CD4-positive, alpha-beta T cell (primary cell): ENCODE data around the gene MRPL28. TPM values are rescaled to one million over a fixed set of nuclear protein-coding genes. Genes with fewer than 3 reads are reported as not detected.
A peak's percentile ranks its signal among the peaks of the same experiment; 100 is the strongest.

ENCODE experiments used
- ATAC-seq: fragments of 200-7000 bp; cut with Tn5 transposase; one replicate; pipeline ENCODE4 v1.10.0; 2022; ENCODE audit warnings: mild to moderate bottlenecking; ENCODE audit not compliant: poor library complexity
- CTCF ChIA-PET: fragments of 350-600 bp; sonication (Branson Sonifier 250); formaldehyde crosslinking; loops from one replicate; lab custom pipeline; 2021; ENCODE audit warnings: antibody characterized with exemption, inconsistent platforms; lab: Charles Lee
- POLR2A ChIA-PET: fragments of 350-600 bp; sonication (Branson Sonifier 250); formaldehyde crosslinking; loops from one replicate; lab custom pipeline; 2021; ENCODE audit warnings: antibody characterized with exemption, inconsistent platforms; lab: Charles Lee
- DNase-seq, 14 experiments: peaks; one replicate each; pipeline ENCODE4 v3.0.0-alpha.2; 2013 to 2020; ENCODE audit warnings: mixed read lengths in 2 of 14
- H3K27ac ChIP-seq, 2 donors: one replicate each; pipeline versions ENCODE4 v1.5.1 to v1.7.0; 2013; ENCODE audit warnings: low read length in 2 of 2, low read depth in 1 of 2, mild to moderate bottlenecking in 1 of 2
- H3K27me3 ChIP-seq, 2 experiments: 1 replicate in 1 of 2; 2 replicates in 1 of 2; pipeline versions ENCODE4 v1.6.1 to v1.7.0; 2013; ENCODE audit warnings: low read length in 2 of 2, control low read depth in 1 of 2, mild to moderate bottlenecking in 1 of 2, moderate library complexity in 1 of 2; ENCODE audit not compliant: insufficient read depth in 2 of 2, control insufficient read depth in 1 of 2
- H3K36me3 ChIP-seq: one replicate; pipeline ENCODE4 v1.6.1; 2013; ENCODE audit warnings: low read length, control low read depth; ENCODE audit not compliant: insufficient read depth
- H3K4me1 ChIP-seq: one replicate; pipeline ENCODE4 v1.6.1; 2013; ENCODE audit warnings: low read length, control low read depth; ENCODE audit not compliant: insufficient read depth
- H3K4me3 ChIP-seq: one replicate; pipeline ENCODE4 v1.5.1; 2013; ENCODE audit warnings: mild to moderate bottlenecking, low read length, moderate library complexity
- H3K9me3 ChIP-seq, 2 experiments: 1 replicate in 1 of 2; 2 replicates in 1 of 2; pipeline versions ENCODE4 v1.6.1 to v1.7.0; 2013; ENCODE audit warnings: low read length in 2 of 2, mild to moderate bottlenecking in 2 of 2, control low read depth in 1 of 2, moderate library complexity in 1 of 2; ENCODE audit not compliant: control insufficient read depth in 1 of 2, insufficient read depth in 1 of 2
- H3K27ac Mint-ChIP-seq: one replicate; pipeline ENCODE4 v1.8.0; 2020; ENCODE audit warnings: mixed read lengths
- H3K27me3 Mint-ChIP-seq: one replicate; pipeline ENCODE4 v1.8.0; 2021; ENCODE audit warnings: mixed read lengths
- H3K36me3 Mint-ChIP-seq: one replicate; pipeline ENCODE4 v1.8.0; 2021; ENCODE audit warnings: low read depth, mixed read lengths
- H3K4me1 Mint-ChIP-seq: one replicate; pipeline ENCODE4 v1.8.0; 2021; ENCODE audit warnings: low read depth, mixed read lengths
- H3K4me3 Mint-ChIP-seq: one replicate; pipeline ENCODE4 v1.8.0; 2020; ENCODE audit warnings: mild to moderate bottlenecking, mixed read lengths
- H3K9me3 Mint-ChIP-seq: one replicate; pipeline ENCODE4 v1.8.0; 2020; ENCODE audit warnings: mixed read lengths
- CTCF ChIP-seq: fragments of 200-600 bp; IDR thresholded peaks from one replicate; pipeline ENCODE4 v1.8.0; 2022; ENCODE audit warnings: antibody characterized with exemption, mild to moderate bottlenecking
- intact Hi-C, 2 experiments: fragments of 100-400 bp; cut with DNase I in 1 of 2; cut with micrococcal nuclease in 1 of 2; formaldehyde crosslinking; loops; one replicate each; pipeline versions ENCODE4 v1.15.1 to v1.9.0; 2023 to 2025; cut with DNase I, micrococcal nuclease
- total RNA-seq, 174 experiments: library from RNA in 2 of 174; stranded (reverse) in 2 of 174; gene quantifications; one replicate each; pipeline ENCODE4 v1.2.3 and lab custom pipeline; 2021 to 2026

MRPL28 gene
- total RNA-seq, 2 experiments from 2014 or later: 19.6 to 19.7 TPM

DNA sequence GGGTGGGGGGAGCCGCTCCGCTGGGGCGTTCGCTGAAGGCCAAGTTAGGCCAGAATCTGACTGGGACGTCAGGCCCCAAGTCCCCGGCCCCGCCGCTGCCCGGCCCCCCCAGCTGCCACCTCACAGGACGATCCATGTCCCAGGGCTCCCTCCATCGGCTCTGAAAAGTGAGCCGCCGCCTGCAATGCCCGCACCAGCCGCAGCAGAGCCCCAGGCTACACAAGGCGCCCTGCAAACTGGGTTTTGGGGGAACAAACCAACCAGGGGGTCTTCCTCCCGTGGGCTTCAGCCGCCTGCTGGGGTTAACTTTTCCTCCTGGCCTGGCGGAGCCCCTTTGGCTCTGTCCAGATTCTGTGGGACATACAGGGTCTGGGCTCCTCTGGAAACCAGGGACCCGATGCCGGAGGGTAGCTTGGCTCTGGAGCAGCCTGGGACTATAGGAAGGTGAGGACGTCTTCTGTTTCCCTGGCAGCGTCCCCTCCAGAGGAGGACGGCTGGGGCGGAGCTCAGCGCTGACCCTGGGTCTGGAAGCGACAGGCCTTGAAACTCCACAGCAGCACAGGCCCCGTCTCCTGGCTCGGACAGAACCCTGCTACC is 27.5 kb upstream of the MRPL28 start:
- ChIA-PET CTCF (no interaction called here), POLR2A (interaction anchor here (0.9 kb wide), 1 partner anchor 15 kb away, joined by 3 read pairs; no protein-coding TSS in a partner anchor)
- ATAC-seq: no peak
- Histone ChIP-seq H3K27me3 (no peaks in the 10 kb centered on the region), H3K4me1 (peaks cover 25% of the 10 kb centered on the region), H3K4me3 (no peak overlapping the region), H3K9me3 (no peaks in the 10 kb centered on the region), H3K27ac (no peak overlapping the region), H3K36me3 (no peaks in the 10 kb centered on the region)
- H3K36me3 Mint-ChIP-seq: peaks cover 5% of the 10 kb centered on the region
- TF ChIP-seq CTCF: no peak
- peak in 6 of 14 experiments; percentile 20 to 67 (median 30) for DNase-seq
- H3K9me3 Mint-ChIP-seq: no peaks in the 10 kb centered on the region
- intact Hi-C loops: loop anchor here (1.0 to 2.0 kb wide), 2 partner anchors 15 to 16 kb away; no protein-coding TSS in a partner anchor
- peak overlapping the region; percentile 44 for H3K27ac Mint-ChIP-seq
- no peaks in the 10 kb centered on the region for H3K27me3 Mint-ChIP-seq
- peak overlapping the region; percentile 98 for H3K4me3 Mint-ChIP-seq
- H3K4me1 Mint-ChIP-seq: peaks cover 26% of the 10 kb centered on the region

- intact Hi-C loops: loop anchor here (1.0 to 2.0 kb wide), 2 partner anchors 14 to 15 kb away; no protein-coding TSS in a partner anchor
- TF ChIP-seq CTCF: no peak
- no peaks in the 10 kb centered on the region for H3K27me3 ChIP-seq
- H3K9me3 ChIP-seq: peaks cover 0 to under 1% of the 10 kb centered on the region in 2 experiments
- H3K27ac ChIP-seq: no peak within 1 kb of the TSS
- H3K36me3 ChIP-seq: no peaks in the 10 kb centered on the region
- H3K27ac Mint-ChIP-seq: peak within 1 kb of the TSS; percentile 90
- peak within 1 kb of the TSS; percentile 98 for H3K4me3 Mint-ChIP-seq
- ChIA-PET POLR2A (interaction anchor here (1.0 kb wide), 1 partner anchor 15 kb away, joined by 3 read pairs; the partner anchor contains the start of gene PGAP6), CTCF (no interaction called here)
- H3K4me1 ChIP-seq: peaks cover 23% of the 10 kb centered on the region
- H3K4me3 ChIP-seq: peak within 1 kb of the TSS; percentile 49
- H3K9me3 Mint-ChIP-seq: no peaks in the 10 kb centered on the region
- DNase-seq: peak in 6 of 14 experiments; percentile 13 to 73 (median 39)
- H3K36me3 Mint-ChIP-seq: peaks cover 5% of the 10 kb centered on the region
- H3K4me1 Mint-ChIP-seq: peaks cover 26% of the 10 kb centered on the region
- no peak for ATAC-seq
- H3K27me3 Mint-ChIP-seq: no peaks in the 10 kb centered on the region
Observed at GRCh38 chr16:397135-397661, 26.9 kb upstream of the MRPL28 start, which contains the start of gene NME4. NME4 (plus strand) TSS chr16:397199; CDS start chr16:397223, 24 bp downstream.

- H3K4me1 Mint-ChIP-seq: peaks cover 31% of the 10 kb centered on the region
- peak overlapping the region; percentile 49 for H3K4me3 ChIP-seq
Observed at GRCh38 chr16:396605-397004, 26.3 kb upstream of the MRPL28 start.

More at GRCh38 chr16:396605-397004, 26.3 kb upstream of the MRPL28 start:
- no peaks in the 10 kb centered on the region for H3K36me3 ChIP-seq
- no peaks in the 10 kb centered on the region for H3K27me3 ChIP-seq
- peak in 2 of 14 experiments; percentile 39 to 47 for DNase-seq
- CTCF ChIA-PET: no interaction called here
- ATAC-seq: no peak
- intact Hi-C loops: loop anchor here (1.0 to 2.0 kb wide), 2 partner anchors 14 kb away; no protein-coding TSS in a partner anchor
- no peak for TF ChIP-seq CTCF
- Mint-ChIP-seq H3K4me3 (peak overlapping the region; percentile 93), H3K36me3 (peaks cover 5% of the 10 kb centered on the region), H3K9me3 (no peaks in the 10 kb centered on the region), H3K27me3 (no peaks in the 10 kb centered on the region), H3K27ac (peak overlapping the region; percentile 90)
- POLR2A ChIA-PET: interaction anchor here (1.0 to 1.2 kb wide), 2 partner anchors 13 to 14 kb away, joined by 3 read pairs; partner anchors contain the start of gene PGAP6
- H3K9me3 ChIP-seq: peaks cover 0 to 6% of the 10 kb centered on the region in 2 experiments
- no peak overlapping the region for H3K27ac ChIP-seq
- H3K4me1 ChIP-seq: peaks cover 26% of the 10 kb centered on the region
